22Rv1 (cell line): Measurements from ENCODE around the gene TANK.

Experiments
- ZFX ChIP-seq: fragments of 450-650 bp; IDR thresholded peaks from 2 replicates; pipeline ENCODE4 v1.6.1; 2017; ENCODE audit warnings: antibody characterized with exemption, borderline replicate concordance
- TF ChIP-seq, protein P1 (sequence below): fragments of 450-650 bp; IDR thresholded peaks from 2 replicates; pipeline ENCODE4 v1.5.1; 2017; ENCODE audit warnings: mild to moderate bottlenecking

DNA sequence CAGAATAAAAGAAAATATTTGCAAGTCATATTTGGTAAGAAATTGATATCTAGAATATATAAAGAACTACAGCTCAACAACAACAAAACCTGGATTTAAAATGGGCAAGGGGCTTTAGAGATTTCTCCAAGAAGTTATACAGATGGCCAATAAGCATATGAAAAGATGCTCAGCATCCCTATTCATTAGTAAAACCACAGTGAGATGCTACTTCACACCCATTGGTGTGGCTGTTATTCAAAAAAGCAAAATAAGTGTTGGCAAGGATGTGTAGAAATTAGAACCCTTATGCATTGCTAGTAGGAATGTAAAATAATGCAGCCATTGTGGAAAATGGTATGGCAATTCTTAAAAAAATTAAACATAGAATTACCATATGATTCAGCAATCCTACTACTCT lies 29.8 kb downstream of the TANK start:
- TF ChIP-seq, protein P1, sequence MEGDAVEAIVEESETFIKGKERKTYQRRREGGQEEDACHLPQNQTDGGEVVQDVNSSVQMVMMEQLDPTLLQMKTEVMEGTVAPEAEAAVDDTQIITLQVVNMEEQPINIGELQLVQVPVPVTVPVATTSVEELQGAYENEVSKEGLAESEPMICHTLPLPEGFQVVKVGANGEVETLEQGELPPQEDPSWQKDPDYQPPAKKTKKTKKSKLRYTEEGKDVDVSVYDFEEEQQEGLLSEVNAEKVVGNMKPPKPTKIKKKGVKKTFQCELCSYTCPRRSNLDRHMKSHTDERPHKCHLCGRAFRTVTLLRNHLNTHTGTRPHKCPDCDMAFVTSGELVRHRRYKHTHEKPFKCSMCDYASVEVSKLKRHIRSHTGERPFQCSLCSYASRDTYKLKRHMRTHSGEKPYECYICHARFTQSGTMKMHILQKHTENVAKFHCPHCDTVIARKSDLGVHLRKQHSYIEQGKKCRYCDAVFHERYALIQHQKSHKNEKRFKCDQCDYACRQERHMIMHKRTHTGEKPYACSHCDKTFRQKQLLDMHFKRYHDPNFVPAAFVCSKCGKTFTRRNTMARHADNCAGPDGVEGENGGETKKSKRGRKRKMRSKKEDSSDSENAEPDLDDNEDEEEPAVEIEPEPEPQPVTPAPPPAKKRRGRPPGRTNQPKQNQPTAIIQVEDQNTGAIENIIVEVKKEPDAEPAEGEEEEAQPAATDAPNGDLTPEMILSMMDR = no peak
- no peak for TF ChIP-seq ZFX
